Chondrocyte (in vitro differentiated cells): ENCODE results near the gene CDK14. TPM values are rescaled to one million over a fixed set of nuclear protein-coding genes. Genes with fewer than 3 reads are reported as not detected.

Experiments used
- DNase-seq: peaks from one replicate; pipeline ENCODE4 v3.0.0; 2021; ENCODE audit warnings: mixed read lengths, low spot score
- H3K27ac Mint-ChIP-seq: one replicate; pipeline ENCODE4 v1.8.0; 2021; ENCODE audit warnings: mild to moderate bottlenecking, moderate library complexity, mixed read lengths; ENCODE audit not compliant: unreplicated experiment
- H3K27me3 Mint-ChIP-seq: 2 replicates; pipeline ENCODE4 v1.8.0; 2021; ENCODE audit warnings: low read depth, mixed read lengths
- H3K36me3 Mint-ChIP-seq: 2 replicates; pipeline ENCODE4 v1.8.0; 2021; ENCODE audit warnings: low read depth, mixed read lengths
- H3K4me1 Mint-ChIP-seq: 2 replicates; pipeline ENCODE4 v1.8.0; 2021; ENCODE audit warnings: low read depth, mild to moderate bottlenecking, mixed read lengths
- H3K4me3 Mint-ChIP-seq: one replicate; pipeline ENCODE4 v1.8.0; 2021; ENCODE audit warnings: mild to moderate bottlenecking, moderate library complexity, mixed read lengths; ENCODE audit not compliant: unreplicated experiment
- H3K9me3 Mint-ChIP-seq: 2 replicates; pipeline ENCODE4 v1.8.0; 2021; ENCODE audit warnings: low read depth, mixed read lengths
- CTCF ChIP-seq: fragments of 200-600 bp; sonication (generic); IDR thresholded peaks from 2 replicates; pipeline ENCODE4 v1.5.0; 2021; ENCODE audit warnings: antibody characterized with exemption, mild to moderate bottlenecking, moderate library complexity
- total RNA-seq: library from RNA; stranded (reverse); gene quantifications from 3 replicates; pipeline ENCODE4 v1.2.1, GENCODE V29; 2021

The CDK14 gene
- total RNA-seq, 1 donor from 2014 or later: 61.4 TPM

DNA sequence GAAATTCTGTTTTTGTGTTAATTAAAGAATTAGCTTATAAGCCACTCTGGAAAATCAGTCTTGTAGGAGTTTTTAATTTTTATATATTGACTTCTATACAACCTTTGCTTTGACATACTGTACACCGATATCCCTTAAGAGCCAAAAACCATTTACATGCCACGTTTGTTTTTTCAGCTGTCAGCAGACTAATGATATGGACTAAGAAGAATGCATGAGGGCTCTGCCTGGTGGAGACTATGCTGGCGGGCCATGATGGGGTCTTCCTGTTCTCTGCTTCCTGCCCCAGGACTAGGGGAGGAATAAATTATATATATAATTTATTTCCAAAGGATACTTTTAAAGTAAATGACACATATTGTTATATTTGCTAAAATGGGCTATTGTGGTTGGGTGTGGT, 96.3 kb downstream of the CDK14 start:
- H3K27ac Mint-ChIP-seq: peak overlapping the region; percentile 72
- no peak for TF ChIP-seq CTCF
- H3K9me3 Mint-ChIP-seq: no peaks in the 10 kb centered on the region
- DNase-seq: no peak
- H3K4me3 Mint-ChIP-seq: no peak overlapping the region
- peaks cover 65% of the 10 kb centered on the region for H3K4me1 Mint-ChIP-seq
- H3K36me3 Mint-ChIP-seq: peaks cover 7% of the 10 kb centered on the region
- no peaks in the 10 kb centered on the region for H3K27me3 Mint-ChIP-seq

DNA sequence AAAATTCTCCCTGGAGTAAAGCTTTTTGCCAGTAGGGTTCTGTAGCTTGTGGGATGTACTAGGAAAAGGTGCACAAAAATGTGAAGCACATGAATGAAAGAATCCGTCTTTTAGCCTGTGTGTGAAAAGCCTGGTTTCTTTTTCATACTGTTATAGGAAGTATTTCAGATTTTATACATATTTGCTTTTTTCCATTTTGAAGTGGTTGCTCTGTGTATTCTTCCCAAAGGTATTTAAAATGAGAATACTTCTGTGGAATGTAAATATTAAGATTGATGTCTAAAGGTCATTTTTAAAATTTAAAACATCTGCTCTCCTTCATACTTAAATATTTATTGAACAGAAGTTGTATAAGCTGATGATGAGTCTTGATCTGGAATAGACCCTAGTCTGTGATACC, 96.8 kb downstream of the CDK14 start:
- peak; percentile 56 for TF ChIP-seq CTCF
- peak overlapping the region; percentile 72 for H3K27ac Mint-ChIP-seq
- H3K9me3 Mint-ChIP-seq: no peaks in the 10 kb centered on the region
- no peak for DNase-seq
- H3K36me3 Mint-ChIP-seq: peaks cover 7% of the 10 kb centered on the region
- no peaks in the 10 kb centered on the region for H3K27me3 Mint-ChIP-seq
- no peak overlapping the region for H3K4me3 Mint-ChIP-seq
- peaks cover 60% of the 10 kb centered on the region for H3K4me1 Mint-ChIP-seq

DNA sequence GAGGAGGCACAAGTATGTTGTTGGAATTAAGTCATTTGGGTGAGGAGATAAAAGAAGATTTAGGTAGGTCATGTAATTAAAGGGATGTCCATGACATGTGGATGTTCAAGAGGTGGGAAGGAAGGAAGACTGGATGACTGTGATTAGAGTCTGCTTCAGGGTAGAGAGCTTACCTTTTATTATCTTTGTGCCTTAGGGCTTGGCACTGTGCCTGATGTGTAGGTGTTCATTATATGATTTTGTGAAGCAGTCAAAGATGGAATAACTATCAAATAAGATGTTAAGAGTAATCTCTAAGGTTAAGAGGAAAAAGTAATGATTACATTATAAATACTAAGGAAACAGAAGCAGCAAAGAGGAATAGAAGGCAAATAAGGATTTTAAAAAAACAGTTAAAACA, 97.8 kb downstream of the CDK14 start:
- no peak overlapping the region for H3K27ac Mint-ChIP-seq
- H3K27me3 Mint-ChIP-seq: no peaks in the 10 kb centered on the region
- H3K36me3 Mint-ChIP-seq: peaks cover 7% of the 10 kb centered on the region
- peaks cover 60% of the 10 kb centered on the region for H3K4me1 Mint-ChIP-seq
- no peak for DNase-seq
- no peak overlapping the region for H3K4me3 Mint-ChIP-seq
- TF ChIP-seq CTCF: no peak
- no peaks in the 10 kb centered on the region for H3K9me3 Mint-ChIP-seq

DNA sequence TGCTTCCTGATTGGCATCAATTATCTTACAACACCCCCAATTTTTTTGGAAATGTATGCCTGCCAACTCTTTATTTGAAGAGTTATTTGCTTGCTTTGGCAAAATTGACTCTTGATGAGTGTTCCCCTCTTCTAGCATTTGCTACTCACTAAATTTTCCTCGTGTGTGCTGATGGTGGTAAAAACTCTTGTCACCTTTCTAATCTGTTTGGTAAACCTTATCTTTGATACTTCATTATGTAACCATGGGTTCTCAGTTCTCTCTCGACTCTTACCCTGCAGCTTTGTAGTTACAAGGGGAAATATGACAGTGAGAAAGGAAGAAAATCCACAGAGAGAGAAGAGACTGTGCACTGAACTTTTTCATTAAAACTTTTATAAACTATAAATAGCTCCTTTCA, 102.5 kb downstream of the CDK14 start:
- H3K9me3 Mint-ChIP-seq: no peaks in the 10 kb centered on the region
- H3K4me1 Mint-ChIP-seq: peaks cover 55% of the 10 kb centered on the region
- peaks cover 7% of the 10 kb centered on the region for H3K36me3 Mint-ChIP-seq
- no peaks in the 10 kb centered on the region for H3K27me3 Mint-ChIP-seq
- no peak for TF ChIP-seq CTCF
- no peak overlapping the region for H3K4me3 Mint-ChIP-seq
- DNase-seq: no peak
- H3K27ac Mint-ChIP-seq: no peak overlapping the region

GRCh38 chr7:90701021-90701420, 104.9 kb downstream of the CDK14 start:
- no peak for DNase-seq
- Mint-ChIP-seq H3K4me3 (no peak overlapping the region), H3K27me3 (no peaks in the 10 kb centered on the region), H3K9me3 (no peaks in the 10 kb centered on the region), H3K27ac (no peak overlapping the region), H3K4me1 (peaks cover 40% of the 10 kb centered on the region), H3K36me3 (peaks cover 4% of the 10 kb centered on the region)
- no peak for TF ChIP-seq CTCF
